Smooth muscle cell of the brain vasculature (primary cell): Measurements from ENCODE around the gene ADCY3.

ENCODE experiments used
- DNase-seq: peaks from one replicate; pipeline ENCODE4 v3.0.0-alpha.2; 2012; ENCODE audit warnings: low read depth, low spot score

ADCY3 gene

DNA sequence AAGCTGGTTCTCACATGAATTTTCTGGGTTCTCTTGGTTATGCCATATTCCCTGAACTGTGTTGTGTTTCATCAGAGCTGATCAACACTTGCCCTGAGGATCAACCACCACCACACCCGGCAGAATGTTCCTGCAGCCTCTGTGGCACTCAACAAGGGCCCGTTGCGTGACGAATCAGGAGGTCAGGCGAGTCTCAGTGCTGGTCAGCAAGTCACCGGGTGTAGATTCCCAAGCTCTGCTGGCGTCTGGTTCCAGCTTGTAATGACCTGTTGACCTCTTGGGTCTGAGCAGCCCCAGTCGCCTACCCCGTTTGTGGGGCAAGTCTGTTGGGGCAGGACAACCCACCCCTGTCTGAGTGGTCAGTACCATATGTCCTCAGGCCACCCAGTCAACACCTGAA, 46.0 kb downstream of the ADCY3 start:
- DNase-seq = no peak

DNA sequence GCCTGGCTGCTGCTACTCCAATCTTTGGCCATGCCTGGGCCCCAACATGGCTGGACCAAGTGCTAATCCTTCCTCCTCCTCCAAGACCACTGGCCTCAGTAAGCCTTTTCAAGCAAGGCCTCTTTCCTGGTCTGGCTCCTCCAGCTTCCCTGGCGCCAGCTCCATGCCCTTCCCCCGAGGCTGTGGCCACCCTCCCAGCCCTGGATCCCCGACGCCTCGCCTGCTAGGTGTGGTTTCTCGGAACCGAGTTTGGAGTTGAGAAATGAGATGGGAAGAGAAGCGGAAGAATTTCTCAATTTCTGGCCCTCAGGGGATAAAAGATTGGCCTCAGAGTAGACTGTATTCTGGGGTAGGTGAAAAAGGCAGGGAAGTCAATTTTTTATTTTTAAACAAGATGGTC, 46.4 kb downstream of the ADCY3 start:
- DNase-seq = no peak

DNA sequence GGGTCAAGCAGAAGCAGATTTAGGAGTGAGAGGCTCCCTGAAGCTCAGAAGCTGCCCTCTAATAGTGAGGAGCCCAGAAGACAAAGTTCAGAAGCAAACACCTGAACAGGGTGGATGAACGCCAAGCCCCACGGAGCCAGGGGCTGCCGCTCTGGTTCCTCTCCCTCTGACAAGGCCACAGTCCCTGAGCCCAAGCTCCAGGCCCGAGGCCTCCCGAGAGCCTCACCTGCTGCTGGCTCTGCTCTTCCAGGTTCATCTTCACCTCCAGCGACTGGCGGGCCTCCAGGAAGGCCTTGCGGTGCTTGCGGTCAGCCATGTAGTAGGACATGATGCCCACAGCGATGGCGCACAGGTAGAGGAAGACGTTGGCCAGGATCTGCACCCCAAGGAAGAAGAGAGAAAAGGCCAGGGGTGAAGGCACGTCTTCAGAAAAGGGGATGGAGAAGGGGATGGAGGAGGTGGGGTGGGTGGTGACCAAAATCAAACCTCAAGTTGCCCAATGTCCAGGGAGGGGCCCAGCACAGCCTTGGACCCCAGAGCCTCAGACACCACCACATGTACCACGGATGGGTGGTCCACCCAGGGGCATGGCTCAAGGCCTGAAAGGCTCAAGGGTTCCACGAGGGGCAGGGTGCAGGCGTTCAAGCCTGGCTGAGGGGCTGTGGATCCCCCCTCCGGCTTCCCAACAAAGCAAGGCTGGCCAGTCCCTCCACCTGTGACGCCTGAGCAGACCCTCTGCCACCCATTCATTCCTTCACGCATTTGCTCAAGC, 47.5 kb downstream of the ADCY3 start:
- no peak for DNase-seq

DNA sequence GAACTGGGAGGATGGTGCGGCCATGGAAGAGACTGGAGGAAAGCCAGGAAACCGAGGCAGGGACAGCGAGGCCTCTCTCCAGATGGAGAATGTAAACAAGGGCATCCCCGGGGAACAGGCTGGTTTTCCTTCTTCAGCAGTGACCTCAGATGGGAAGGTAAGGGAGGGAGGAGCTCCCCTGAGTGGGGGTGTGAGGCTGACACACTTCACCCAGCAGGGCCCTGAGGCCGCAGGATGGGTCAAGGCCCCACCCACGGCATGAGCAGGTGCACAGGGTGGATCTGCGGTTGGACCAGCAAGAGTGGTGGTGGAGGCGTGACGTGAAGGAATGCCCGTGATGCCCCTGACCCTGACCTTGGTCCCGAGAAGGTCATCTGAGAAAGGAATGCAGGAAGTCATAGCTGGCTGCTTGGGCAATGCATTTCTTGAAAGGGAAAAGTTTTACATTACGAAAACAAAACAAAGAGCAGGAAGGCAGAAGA, 48.1 kb downstream of the ADCY3 start:
- DNase-seq = no peak

DNA sequence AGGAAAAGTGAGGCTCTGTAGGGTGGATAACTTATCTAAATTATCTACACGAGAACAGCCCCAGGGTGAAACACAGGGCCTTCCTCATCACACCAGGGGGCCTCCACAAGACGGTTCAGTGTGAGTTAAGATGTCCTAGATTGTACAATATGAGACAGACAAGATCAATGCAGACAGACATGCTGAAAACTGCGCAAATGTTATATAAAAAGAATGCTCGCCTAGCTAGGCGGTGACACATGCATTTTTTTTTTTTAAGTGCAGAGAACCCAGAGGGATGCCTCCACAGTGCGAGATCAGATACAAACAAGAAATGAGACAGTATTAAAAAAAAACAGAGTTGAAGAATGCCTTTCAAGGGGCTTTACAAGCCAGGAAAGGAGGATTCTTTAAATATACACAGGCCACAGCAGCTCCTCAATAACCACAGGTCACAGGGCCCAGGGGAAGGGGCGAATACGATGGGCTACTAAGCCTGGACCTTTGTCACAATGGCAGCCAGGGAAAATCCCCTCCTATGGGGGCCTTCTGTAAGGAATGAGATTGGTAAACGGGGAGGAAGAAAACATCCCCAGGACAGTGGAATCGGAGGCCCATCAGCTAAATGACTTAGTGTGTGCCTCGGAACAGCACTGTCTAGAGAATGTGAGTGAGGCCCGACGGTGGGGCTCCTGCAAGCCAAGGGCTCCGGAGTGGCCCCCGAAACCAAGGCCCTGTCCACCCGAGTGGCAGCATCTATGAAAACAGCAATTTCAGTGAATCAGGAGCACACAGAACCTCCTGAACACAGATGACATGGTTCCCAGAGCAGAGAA, 48.9 kb downstream of the ADCY3 start:
- DNase-seq = no peak

DNA sequence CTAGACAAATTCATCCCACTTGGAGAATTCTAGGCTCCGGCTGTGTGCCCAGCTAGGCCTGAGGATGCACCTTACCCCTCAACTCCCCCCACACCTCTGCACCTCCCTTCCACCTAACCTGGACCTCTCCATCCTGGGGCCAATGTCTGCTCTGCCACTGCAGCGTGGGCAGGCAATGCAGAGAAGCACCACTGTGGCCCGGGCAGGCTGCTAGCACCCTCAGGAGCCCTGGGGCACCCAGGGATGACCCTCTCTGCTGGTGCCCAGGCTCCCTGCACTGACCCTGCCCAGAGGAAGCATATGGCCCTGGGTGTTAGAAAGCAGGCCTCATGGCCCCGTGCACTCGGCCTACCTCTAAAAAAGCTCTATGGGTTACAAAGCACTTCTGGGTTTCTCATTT, 49.6 kb downstream of the ADCY3 start:
- DNase-seq = no peak

DNA sequence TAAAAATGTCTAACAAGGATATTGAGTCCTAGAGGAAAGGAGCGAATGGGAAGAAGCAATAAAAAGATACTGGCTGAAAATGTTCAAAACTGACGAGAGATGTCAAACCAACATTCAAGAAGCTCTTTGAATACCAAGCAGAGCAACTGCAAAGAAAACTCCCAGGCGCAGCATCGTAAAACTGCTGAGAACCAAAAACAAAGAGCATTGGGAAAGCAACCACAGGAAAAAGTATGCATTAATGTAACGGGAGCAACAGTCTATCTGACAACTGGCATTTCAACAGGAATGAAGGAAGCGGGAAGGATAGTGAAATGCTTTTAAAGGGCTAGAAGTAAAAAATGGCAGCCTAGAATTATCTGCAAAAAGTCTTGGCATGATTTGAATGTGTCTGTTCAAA, 53.1 kb downstream of the ADCY3 start:
- DNase-seq = no peak

DNA sequence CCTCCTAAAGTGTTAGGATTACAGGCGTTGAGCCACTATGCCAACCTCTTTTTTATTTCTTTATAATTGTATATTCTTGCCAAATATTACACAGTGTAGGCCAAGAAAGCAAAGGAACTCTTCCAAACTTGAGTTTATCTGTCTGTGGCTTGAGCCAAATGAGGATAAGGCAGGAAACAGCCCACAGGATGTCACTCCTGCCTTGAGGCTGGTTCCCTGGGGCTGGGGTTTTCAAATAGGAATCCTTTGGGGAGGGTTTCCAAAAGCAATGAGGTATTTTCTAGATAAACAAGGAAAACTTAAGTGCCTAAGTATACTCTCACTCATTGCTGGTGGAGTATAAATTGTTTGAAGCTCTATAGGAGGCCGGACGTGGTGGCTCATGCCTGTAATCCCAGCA, 56.4 kb downstream of the ADCY3 start:
- DNase-seq = no peak

DNA sequence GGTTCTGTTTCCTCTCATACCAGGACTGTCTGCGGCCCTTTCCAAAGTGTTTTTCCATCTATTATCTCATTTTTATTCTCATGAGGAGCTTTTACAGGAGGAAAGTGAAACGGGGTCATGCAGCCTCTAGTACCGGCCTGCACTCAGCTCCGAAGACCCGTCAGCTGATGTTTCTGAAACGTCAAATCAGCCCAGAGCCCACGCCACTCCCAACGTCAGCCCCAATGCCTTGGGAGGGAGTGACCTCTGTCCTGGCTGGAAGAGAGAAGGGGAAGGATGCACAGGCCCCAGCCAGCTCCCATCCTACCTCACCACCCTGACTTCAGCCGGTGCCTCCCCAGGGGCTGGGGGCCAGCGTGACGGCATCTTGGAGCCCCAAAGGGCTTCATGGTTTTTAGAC, 58.5 kb downstream of the ADCY3 start:
- no peak for DNase-seq

DNA sequence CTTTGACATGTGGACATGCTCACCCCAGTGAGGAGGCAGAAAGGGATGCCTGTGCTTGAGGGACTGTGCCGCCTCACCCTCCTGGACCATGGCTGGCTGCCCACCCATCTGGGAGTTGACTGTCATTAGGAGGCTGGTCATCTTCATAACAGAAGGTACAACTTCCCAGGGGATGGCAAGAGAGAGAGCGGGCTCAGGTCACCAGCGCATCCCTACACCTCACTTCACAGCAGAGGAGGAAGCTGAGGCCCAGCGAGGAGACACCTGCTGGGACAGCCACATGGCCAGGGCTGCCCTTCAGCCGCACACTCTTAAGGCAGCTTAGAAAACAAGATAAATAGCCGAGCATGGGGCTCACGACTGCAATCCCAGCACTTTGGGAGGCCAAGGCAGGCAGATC, 59.4 kb downstream of the ADCY3 start:
- no peak for DNase-seq

DNA sequence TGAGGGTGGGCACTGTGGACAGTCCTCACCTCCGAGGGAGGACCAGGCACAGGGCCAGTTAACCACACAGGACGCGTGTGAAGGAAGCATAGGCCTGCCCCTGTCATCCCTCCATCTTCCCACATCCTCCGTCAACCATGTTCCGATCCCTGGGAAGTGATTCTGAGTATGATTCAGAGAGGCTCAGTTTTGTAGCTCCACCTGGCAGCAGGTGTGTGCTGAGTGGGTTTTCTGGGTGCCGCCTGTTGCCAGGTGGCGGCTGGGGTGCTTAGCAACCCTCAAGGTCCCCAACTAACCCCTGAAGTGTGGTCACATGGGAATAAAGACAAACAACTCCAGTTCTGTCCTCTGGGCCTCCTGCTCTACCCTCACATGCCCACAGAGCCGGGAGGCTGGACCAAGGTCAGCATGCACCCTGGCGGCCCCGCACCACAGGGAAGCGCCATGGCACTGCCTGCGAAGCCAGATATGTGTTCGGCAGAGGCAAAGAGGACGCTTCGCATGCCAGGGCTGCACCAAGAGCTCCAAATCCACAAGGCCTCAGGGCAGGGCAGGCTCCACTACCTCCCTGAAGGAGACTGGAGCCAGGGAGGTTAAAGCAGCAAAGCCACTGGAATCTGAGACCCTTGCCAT, 60.0 kb downstream of the ADCY3 start:
- no peak for DNase-seq

DNA sequence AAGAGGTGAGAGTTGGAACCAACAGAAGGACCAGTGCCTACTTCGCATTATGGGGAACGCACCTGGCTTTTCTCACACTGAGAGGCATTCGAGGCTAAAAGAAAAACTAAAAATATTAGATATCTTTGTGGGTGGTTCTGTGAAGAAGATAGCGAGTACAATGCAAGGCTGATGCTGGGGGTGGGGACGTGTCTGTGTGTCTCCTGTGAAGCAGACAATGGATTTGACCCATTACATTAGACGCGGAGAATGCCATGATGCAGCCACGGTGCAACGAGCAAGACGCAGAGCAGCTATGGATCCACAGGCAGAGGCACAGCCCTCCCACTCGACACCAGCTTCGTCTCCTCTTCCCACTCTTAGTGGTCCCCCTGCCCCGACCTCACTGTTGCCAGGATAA, 61.0 kb downstream of the ADCY3 start:
- DNase-seq = no peak

DNA sequence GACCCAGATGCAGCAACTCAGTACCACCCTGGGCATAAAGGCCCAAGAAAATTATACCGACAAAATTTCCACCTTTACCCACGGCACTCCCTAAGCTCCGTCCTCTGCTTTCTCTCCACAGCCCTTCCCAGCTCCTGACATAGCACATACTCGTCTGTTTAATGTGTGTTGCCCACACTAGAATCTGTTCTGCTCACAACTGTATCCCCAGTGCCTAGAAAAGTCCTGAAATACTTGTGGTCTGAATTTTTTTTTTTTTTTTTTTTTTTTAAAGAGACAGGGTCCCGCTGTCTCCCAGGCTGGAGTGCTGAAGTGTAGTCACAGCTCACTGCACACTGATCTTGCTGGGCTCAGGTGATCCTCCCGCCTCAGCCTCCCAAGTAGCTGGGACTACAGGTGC, 62.3 kb downstream of the ADCY3 start:
- no peak for DNase-seq

DNA sequence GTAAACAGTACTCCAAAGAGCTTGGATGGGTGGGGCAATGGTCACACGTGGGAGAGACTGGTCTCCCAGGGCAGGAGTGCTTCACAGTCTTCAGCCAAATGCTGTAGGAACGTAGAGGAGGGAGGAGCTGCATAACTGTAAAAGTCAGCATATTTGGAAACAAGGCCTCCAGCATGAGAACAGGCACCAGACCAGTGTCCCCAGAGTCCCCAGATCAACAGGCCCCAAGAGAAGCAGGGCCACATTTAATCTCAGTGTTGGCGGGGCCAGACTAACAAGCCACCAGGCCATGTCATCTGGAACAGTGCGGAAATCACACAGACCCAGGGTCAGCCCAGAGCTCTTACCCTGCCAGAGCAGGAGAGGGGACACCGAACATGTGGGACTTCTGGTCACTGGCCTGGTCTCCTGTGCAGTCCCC, 63.2 kb downstream of the ADCY3 start:
- DNase-seq = no peak

DNA sequence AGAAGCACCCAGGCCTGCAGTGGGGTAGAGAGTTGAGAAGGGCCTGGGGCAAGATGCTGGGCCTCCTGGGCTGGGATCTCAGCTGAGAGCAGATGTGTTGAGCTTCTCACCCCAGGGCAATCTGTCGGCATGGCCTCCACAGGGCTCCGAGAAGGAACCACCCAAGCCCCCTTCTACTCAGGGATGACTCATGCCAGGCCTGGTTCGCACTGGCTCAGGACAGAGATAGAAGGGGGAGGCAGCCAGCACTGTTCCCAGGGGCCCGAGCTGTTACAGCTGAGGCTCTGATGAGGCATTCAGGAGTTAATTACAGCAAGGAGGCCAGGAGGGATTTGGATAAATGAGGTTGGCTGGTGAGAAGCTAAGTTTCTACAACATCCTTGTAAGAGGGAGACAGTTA, 64.3 kb downstream of the ADCY3 start:
- DNase-seq = peak; percentile 52

DNA sequence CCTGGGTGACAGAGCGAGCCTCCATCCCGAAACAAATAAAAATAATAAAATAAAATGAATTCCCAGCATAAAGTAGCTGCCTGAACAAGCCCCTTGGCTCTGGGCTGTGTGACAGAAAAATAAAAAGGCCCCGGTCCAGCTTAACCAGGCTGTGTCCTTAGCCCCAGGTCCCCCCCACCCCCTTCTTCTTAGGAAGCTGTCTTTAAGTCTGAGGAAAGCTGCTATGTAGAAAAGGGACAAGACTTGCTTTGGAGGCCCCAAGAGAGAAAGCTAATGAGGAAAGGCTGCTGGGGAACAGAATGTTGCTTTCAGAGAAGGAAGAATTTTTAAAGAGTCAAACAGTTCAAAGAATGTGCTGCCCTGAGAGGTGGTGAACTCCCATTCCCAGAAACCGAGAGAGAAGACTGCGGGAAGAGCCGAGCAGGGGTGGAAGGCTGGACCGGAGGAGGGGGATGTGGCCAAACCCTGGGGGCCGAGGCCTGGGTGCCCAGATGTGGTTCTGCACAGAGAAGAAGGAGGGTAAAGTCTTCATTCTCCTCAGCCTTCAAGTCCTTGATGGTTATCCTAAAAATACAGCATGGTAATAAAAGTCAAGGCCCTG, 64.9 kb downstream of the ADCY3 start:
- peak; percentile 47 for DNase-seq

DNA sequence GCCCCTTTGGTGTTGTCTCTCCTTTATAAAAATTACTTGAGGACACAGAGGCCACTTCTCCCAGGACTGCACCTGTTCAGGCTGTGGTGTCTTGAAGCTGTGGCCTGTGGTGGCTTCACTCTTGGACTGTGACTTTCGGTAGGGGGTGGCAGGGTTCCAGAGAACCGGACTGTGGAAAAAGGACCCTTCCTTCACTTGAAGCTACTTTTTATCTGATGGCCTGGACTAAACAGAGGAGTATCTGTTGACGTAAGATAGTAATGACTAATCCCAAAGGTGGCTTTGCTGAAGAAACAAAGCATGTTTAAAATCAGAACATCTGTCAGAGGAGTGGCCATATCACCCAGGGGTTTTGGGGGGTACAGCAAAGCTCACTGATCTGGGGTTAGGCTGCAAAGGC, 66.0 kb downstream of the ADCY3 start:
- DNase-seq = no peak

DNA sequence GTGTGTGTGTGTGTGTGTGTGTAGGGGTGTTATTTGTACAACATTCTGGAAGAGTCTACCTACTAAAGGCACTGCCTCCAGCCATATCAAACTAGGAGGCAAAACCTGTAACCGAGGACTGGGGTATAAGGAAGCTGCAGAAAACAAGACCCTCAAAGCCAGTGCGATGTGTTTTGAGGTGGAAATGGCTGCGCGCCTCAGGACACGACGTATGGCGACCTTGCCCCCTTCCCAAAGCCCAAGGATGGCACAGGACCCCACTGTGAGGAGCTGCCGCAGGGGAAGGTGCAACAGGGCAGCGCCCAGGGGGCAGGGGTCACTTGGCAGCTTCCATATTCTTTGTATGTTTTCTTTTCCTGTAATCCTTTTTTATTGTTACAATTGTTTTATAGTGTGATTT, 67.0 kb downstream of the ADCY3 start:
- DNase-seq = no peak

DNA sequence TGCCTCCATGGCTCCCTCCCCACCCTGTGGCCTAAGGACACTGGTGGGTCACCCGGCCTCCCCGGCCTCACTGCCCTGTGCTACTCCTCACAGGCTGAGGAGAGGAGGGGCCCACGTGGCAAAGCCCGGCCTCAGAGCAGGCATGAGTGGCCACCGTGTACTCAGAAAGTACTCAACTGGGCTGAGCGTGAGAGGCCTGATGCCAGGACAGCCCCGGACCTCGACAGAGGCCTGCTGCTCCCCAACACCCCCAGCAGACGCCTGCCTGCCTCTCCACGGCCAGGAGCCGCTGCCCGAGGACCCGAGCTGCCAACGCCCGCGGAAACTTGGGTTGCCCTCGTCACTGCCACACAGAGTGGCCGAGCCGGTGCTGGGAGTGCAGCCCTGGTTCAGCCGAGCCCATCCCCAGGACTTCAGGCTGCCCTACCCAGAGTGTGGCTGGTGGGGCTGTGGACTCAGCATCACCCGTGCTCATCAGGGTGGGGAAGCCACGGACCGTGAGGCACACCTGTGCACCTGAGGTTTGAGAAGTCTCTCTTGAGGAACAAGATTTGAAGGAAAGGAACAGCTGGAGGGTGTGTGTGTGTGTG, 67.5 kb downstream of the ADCY3 start:
- no peak for DNase-seq

DNA sequence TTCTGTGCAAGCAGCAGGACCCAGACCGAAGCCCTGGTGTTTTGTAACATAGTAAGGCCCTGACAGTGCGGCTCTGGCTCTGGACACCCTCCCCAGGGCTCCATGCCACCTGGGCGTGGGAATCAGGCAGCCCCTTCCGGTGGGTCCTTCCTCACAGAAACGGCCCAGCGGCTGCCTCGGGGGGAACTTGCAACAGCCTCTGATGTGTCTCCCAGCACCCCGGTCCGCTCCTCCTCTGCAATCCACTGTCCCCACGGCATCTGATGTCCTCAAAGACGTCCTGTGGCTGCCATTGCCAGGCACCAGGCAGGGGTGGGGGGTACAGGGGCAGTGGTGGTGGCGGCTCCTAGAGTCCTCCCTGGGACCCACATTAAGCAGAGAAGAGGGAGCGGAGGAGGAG, 68.0 kb downstream of the ADCY3 start:
- DNase-seq = no peak

DNA sequence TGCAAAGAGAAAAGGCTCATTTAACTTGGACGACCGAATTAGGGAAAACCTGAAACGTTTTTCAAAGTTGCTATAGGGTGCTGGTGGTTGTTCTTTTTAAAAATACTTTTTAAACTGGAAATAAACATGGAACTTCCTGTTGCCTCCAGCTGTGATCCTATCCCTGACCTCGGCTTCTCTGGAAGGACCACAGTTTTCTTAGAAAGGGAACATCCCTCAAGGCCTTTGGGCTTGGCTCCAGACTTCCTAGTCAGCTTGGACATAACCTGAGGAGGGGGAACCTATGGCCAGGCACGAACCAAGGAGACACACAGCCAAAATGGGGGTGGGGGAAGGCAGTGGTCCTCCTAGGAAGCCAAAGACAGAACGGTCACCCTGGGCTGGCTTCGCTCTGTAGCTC, 69.1 kb downstream of the ADCY3 start:
- DNase-seq = no peak

DNA sequence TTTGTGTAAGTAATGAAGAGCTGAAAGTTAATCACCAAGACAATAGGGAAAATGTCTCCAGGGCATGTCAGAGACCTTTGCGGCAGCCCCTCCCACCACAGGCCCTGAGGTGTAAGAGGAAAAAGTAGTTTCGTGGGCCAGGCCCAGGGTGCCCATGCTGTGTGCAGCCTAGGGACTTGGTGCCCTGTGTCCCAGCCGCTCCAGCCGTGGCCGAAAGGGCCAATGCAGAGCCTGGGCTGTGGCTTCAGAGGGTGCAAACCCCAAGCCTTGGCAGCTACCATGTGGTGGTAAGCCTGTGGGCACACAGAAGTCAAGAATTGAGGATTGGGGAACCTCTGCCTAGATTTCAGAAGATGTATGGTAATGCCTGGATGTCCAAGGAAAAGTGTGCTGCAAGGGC, 74.3 kb downstream of the ADCY3 start:
- DNase-seq = no peak
